Inflammatory macrophage (primary cell): ENCODE measurements around the gene HLX.

Source experiments
- DNase-seq, 2 donors: peaks; one replicate each; pipeline ENCODE4 v3.0.0-alpha.2; 2020 to 2022

Gene HLX

DNA sequence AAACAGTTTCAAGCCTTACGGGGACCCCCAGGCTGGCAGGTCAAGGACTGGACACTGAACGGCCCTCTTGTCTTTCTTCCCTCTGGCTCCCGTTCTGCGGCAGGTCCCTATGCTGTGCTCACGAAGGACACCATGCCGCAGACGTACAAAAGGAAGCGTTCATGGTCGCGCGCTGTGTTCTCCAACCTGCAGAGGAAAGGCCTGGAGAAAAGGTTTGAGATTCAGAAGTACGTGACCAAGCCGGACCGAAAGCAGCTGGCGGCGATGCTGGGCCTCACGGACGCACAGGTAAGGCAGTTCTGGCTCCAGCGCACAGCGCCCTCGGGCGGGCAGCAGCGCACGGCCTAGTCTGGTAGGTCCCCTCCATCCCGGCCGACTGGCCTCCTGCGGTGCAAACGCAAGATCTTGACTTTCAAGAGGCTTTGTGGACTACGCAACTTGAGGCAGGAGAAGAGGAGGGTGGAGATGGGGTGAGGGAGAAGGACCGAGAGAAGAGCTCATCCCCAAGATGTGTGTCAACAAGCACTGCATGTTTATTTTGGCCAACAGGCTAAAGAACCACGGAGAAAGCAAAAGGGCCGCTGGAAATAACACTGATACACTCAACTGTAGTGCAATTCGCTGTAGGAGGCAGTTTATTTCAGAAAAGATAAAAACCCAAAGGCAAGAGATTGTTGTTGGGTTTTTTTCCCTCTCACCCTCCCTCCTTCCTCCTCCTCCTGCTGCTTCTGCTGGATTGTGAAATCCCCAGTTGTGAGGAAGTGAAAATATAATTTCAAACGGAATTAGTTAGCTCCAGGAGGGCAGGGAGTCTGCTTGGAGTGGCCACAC is 3.0 kb downstream of the HLX start:
- peak; percentile 67 to 83 for DNase-seq

DNA sequence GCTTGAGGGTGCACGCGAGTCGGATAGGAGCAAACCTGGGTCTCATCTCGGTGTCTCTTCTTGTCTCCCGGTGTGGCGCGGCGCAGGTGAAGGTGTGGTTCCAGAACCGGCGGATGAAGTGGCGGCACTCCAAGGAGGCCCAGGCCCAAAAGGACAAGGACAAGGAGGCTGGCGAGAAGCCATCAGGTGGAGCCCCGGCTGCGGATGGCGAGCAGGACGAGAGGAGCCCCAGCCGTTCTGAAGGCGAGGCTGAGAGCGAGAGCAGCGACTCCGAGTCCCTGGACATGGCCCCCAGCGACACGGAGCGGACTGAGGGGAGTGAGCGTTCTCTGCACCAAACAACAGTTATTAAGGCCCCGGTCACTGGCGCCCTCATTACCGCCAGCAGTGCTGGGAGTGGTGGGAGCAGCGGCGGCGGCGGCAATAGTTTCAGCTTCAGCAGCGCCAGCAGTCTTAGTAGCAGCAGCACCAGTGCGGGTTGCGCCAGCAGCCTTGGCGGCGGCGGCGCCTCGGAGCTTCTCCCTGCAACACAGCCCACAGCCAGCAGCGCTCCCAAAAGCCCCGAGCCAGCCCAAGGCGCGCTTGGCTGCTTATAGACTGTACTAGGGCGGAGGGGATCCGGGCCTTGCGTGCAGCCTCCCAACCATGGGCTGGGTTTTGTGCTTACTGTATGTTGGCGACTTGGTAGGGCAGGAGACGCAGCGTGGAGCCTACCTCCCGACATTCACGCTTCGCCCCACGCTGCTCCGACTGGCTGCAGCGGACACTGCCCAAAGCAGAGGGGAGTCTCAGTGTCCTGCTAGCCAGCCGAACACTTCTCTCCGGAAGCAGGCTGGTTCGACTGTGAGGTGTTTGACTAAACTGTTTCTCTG is 5.1 kb downstream of the HLX start:
- DNase-seq = no peak

DNA sequence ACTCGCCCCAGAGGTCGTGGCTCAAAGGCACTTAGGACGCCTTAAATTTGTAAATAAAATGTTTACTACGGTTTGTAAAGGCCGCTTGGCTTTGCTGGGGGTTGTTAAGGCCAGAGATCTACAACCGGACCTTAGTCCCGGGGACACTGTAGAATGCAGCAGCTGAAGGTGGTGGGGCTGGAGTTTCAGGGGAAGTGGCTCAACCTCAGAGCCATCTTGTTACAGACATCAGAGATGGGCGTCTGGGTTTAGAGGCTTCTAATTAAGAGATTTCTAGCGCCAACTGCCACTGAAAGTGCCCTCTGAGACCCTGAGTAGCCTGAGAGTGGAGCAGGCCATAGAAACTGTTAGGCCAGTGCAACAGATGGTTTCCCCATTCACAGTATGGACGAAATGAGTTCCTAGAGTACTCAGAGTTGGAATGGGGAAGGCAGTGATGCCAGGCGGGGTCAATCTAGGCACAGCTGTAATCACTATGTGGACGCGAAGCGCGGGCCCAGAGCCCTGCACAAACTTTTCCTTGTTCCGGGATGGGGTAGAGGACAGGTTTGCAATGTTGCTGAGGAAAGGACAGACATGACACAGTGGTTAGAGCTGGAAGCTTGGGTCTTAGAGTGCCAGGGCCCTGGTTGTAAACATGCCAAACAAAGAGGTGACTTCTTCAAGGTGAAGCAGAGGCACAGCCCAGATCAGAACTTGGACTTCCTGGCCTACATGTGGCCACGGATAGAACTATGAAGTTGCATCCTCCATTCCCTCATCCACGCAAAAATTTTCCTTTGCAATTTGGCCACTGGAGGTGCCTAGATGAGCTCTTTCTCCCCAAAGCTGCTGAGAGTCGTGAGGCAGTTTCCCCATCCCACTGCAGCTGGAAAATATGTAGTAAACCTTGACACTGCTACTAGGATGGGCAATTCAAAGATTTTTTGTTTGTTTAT is 6.0 kb downstream of the HLX start:
- DNase-seq = no peak

DNA sequence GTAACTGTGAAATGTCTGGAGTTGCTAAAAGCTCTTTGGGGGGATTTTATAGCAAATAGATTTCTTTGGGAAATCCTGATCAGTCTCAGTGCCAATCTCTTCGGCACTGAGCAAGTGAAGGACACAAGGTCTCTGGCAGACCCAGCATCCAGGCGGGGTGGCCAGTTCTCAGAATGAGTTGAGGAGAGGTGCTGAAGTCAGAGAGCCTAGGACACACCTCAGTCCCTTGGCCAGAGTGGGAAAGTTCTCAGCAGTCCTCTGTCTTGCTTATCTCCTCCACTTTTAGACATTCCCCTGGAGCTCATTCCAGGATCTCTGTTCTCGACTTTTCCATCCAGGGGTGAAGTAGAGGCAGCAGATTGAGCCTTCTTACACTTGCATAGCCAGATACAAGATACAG is 6.7 kb downstream of the HLX start:
- no peak for DNase-seq

DNA sequence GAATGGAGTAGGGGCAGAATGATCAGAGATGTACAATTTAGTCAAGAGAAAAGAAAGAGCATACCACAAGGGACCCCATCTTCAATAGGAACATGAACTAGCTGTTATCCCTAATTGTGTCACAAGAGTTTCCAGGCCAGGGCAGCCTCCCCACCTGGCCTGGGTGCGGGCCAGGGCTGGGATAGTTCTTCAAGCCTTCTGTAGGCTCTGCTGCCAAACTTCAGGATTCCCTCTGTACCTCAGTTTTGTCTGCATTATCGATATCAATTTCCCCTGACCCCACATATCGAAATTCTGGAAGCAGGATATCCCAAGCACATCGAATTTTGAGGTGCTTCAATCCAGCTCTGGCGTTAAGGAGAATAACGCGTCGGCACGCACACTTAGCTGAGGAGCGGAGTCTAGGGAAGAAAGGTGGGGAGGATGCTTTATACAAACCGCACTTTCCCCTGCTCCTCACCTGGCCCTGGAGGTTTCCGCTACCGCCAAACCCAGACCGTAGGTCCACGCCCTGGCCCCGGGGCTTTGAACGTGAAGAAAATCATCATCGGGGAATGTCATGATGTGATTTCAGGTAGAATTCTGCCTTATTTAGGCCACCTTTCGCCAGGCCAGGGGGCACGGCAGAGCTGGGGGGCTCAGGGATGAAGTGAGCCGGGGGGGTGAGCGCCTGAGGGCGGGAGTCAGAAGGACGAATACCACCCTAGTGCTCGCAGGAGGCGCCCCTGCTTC is 7.4 kb downstream of the HLX start:
- DNase-seq = no peak

DNA sequence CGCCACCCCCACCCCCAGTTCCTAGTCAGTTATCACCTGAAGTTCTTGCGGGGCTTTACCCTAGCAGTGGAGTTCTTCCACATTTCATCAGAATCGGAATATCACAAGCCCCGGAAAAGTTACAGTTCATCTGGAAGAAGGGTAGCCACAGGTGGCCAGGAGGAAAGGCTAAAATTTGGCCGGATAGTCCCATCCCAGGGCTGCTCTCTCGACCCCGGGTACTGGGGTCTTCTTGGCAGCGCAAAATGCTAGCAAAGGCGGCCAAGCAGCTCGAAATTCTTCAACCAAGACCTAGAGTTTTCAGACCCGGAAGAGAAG is 7.9 kb downstream of the HLX start:
- no peak for DNase-seq

DNA sequence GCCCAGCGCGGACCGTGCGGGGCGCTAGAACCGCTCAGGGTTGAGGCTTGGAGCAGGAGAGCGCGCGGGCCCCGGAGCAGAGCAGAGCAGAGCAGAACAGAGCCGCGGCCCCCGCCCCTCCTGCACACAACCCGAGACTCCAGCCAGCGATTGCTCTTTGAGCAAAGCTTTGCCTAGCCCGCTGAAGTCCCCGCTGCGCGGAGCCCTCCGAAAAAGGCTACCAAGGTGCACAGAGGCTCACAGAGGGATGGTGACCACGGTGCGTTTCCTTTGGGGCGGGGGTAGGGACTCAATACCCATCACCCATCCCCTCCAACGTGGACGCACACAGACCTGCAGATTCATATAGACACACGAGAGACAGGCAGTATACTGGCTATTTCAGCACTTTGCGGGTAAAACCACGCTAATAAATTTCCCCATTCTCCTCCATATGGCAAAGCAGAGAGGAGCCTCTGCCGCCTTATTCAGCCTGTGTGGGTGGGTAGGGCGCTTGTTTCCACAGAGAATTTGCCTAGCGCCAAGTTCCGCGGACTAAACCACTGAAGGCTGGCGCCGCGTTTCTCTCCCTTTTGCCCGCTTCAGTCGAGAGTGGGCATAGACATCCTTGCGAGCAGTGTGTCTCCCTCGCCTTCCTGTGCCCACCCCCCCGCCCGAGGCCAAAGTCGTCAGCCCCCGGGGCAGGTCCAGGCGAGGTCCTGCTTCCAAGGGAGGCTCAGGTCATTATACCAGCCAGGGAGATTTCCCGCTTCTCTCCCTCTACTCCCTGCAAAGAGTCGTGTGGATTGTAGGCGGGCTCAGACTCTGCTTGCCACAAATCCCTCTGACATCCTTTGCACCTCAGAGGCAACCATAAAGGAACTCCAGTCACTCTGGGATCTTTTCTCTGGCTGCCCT is 8.5 kb downstream of the HLX start:
- DNase-seq = peak; percentile 85 to 90

DNA sequence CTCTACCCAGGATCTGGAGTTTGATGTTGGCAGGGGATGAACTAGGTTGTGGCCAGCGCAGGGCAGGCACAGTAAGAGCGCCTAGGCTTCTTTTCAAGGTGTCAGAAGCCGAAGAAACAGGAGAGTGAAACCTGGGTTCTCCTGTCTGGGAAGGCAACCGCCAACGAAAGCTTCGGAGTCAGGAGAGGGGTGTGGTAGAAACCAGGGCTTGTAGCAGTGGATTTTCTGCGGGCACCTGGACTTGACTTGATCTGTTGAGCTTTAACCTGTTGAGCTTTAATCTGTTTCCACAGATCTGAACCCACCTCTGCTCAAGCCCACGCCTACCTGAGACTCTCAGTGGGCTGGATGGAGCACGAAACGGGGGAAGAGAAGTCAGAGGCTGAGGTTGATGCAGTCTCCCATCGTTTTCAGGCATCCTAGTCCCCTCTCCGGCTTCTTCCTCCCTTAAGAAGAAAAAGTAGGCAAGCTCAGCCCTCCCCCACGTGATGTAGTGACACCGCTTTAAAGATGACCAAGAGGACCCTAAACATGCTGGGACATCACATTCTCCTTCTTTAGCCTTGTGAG is 9.3 kb downstream of the HLX start:
- no peak for DNase-seq

DNA sequence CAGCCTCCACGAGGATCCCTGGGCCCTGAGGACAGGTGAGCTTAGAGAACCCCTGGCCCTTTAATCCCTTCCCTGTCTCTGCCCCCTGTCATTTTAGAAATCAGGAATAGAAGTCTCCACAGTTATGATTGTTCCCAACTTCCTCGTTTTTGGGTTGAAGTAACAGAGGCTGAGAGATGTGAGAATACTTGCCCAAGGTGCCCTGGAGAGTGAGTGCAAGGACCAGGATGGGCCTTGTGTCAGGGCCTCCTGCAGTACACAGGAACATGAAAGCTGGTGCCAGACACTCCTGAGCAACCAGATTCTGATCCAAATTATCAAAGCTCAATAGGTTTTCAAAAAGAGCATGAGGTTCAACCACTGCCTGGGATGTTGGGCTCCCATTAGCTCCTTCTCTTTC is 10.1 kb downstream of the HLX start:
- DNase-seq = no peak

DNA sequence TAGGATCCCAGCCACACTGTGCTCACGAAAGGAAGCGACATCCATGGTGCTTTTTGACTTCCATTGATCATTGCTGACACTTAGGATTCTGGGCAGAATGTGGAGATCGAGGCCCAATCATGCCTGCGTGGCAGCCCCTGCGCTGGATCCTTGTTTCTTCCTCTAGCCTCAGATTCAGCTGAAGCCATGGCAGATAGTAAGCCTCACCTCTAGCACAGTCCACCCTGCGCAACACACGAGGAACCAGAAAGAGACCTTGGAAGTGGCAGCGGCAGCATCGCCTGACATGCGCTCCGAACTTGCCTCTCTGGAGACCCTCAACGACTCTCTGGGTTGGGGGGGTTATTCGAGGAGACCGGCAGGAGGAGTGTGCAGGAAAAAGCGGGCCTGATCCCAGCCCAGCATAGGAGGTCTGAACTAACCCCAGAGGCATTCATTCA is 10.6 kb downstream of the HLX start:
- DNase-seq = no peak

DNA sequence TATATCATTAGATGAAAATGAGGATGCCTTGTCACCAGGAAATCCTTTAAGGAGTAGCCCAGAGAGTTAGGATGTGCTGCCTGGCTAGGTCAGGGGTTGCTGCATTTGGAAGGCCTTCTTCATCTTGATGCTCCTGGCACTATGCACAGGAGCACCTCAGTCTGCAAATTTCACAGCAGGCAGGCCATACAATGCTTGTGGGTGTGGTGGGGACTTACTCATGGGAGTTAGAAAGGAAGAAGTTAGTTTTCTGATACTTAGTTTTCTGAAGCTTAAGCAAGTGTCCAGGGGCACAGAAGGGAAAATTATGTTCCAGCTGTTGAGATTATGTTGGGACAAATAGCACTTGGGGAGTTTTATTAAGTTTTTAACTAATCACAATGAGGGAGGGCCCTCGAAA is 11.4 kb downstream of the HLX start:
- DNase-seq = no peak

DNA sequence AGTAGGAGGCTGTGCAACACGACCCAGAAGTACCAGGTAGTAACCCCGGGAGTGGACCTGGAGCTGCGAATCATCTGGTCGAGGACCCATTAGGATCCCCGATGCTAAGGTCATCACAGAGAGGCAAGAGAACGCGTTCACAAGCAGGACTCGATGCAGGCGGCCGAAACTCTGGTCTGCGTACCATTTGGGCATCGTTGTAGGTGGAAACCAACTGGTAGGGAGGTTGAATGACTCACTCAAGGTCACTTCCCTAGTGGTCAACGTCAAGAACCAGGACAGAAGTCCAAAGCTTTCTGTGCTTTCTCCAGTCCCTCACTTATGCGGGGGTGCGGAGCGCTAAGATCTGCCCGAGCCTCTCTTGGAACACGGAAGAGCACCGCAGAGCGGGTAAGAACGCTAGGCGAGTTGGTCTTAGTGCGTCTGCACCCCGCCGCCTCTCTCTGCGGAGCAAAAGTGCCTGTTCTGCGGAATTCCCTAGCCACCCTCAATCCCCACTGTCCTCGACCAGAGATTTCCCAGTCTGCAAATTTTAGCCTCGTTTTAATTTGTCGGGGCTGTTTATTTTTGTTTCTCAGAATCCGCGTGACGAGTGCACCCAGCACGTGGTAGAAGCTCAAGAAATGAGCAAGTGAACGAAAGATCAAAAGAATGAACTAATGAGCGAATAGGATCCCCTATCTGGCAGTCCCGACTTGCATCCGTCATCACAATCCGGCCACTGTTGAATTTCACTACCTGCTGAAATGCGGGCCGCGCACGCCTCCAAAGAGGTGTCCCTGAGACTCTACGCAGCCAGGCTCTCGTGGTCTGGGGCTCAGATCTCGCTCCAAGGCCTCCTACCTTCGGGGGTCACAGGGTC is 12.2 kb downstream of the HLX start:
- DNase-seq = peak; percentile 18 to 33

DNA sequence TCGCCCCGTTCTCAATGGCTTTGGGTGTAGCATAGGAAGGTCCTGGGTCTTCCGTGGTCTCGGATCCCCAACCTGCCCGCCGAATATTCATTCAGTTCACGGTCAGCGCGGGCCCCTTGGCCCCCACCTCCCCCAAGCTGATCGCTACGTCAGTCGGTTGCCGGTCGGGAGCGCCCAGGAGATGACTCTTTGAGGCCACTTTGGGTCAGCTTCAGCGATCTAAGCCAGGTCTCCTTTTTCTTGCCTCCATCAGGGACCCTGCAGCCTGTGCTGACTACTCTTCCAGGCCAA is 12.8 kb downstream of the HLX start:
- no peak for DNase-seq

DNA sequence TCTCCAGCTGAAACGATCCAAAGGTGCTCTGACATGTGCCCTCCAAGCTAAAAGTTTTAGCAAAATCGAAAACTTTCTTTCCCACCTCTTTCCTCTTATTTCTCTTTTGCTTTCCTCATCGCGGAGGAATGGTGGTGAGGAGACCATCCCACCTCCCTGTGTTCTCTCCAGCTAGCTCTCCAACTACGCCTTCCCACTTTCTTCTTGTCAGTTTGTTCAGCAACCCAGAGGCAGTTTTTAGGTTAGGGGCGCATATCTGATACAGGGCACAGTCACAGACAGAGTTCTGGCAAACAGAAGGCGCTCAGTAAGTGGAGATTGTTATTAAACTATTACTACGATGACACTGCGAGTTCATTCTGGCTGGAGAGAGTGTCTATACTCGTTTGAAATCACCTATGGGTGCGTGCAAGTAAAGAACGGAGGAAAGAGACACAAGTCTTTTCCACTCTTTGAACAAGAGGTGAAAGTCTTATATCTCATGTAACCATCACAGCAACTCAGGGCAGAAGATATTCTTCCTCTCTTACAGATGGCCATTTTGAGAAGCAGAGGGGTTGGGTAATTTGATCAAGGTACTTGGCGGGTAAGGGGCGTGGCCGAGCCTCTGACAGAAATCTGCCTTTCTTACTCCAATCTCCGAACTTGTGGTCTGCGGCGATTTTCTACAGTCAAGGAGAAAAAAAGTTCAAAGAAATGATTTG is 13.9 kb downstream of the HLX start:
- DNase-seq = no peak

DNA sequence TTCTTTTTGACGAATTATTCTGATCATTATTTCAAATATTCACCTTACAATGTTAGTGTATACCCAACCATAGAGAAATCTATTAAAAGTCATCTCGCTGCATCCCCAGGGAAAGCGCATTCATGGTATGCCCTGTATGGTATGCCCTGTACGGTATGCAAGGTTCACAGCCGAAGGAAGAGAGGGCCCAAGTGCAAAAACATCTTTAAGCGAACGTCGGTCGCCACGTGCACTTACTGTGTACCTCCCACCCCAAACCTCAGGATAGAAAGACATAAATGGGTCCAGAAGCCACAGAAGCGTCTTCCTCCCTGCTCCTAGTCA is 14.4 kb downstream of the HLX start:
- DNase-seq = no peak

DNA sequence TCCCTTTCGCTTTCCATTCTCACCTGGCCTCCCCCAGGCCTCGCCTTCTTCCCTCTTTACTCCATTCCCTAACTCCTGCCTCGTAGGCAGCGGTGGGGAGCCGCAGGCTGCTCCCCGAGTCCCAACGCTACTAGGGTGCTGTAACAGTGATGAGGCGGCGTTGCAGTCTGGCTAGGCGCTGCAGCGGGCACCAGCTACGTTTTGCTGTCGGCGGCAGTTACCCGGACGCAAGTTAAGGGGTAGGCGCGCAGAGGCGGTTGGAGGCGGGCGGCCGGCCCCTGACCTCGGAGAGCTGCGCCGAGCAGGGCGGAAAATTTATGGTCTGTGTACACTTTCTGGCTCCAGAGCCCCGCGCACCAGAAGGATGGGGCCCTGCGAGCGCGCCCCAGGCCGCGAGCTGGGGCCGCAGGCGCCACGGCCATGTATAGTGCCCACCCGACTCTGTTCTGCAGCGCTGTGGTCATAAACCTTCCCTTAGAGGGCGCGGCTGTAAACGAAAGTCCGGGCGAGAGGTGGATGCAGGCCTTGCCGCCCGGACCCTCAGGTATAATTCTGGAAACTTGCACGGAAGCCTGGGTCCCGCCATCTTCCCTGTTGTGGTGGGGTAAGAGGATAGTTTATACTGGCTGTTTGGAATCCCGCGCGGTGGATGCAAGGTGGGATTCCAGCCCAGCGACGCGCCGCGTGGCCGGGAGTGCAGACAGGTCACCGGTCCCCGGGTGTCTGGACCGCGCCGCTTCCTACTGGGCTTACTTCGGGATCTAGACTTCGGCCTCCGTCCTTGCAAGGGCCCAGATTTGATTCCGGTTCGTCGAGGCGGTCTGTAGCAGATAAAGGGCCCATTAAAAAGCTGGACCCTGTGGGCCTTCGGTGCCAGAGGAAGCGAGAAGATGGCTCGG is 15.0 kb downstream of the HLX start:
- DNase-seq = no peak

DNA sequence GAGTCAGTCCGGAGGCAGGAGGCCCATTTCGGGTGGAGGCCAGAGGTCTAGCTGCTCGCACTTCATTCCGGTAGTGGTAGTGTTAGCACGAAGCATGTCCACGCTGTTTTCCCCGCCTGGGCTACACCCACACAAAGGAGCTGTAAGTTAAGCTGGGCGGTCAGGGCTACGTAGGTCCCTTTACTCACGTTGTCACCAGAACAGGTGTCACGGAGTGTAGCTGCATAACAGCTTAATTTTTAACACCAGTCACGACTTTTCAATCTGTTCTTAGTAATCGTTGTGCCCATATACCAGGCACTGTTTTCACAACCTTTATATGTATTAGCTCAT is 15.6 kb downstream of the HLX start:
- no peak for DNase-seq

DNA sequence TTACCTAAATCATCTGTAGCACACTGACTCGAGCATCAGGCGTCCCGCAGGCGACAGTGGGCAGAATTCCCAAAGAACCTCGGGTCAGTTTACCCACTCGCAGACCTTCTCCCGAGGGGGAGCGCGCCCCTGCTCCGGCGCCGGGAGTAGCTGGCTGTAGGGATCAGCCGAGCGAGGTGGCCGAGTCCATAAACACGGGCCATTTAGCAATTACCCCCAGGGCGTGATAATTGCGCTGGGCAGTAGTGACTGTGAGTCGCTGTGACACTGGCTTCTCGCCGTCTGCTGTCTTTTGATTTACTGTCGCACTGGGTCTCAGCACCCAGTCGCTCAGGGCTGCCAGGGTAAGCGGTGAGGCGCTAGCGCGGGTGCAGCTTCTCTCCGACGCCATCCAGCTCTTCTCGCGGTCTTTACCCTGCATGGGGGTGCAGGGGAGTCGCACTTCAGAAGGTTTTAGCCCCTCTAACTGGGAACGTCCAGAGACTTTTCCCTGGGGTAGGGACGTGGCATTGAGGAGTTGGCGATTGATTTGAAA is 16.2 kb downstream of the HLX start:
- DNase-seq = no peak
